GM23248 (cell line): ENCODE results near the gene ABHD2. TPM values are rescaled to one million over a fixed set of nuclear protein-coding genes. Genes with fewer than 3 reads are reported as not detected.

ENCODE experiments used
- DNase-seq: peaks from one replicate; pipeline ENCODE4 v3.0.0-alpha.2; 2015
- H2AFZ ChIP-seq: fragments of 200-600 bp; sonication (generic); 2 replicates; pipeline ENCODE4 v1.6.1; 2016; ENCODE audit warnings: antibody characterized with exemption
- H3F3A ChIP-seq: fragments of 200-600 bp; sonication (generic); 2 replicates; pipeline ENCODE4 v1.6.1; 2016; ENCODE audit warnings: mild to moderate bottlenecking, antibody characterized with exemption, mixed run types; ENCODE audit not compliant: insufficient read depth
- H3K27ac ChIP-seq: fragments of 200-600 bp; sonication (generic); 2 replicates; pipeline ENCODE4 v1.5.1; 2016; ENCODE audit warnings: mild to moderate bottlenecking
- H3K27me3 ChIP-seq: fragments of 200-600 bp; sonication (generic); replicated peaks from 2 replicates; pipeline ENCODE4 v1.6.1; 2016; ENCODE audit warnings: mild to moderate bottlenecking; ENCODE audit not compliant: insufficient read depth
- H3K36me3 ChIP-seq: fragments of 200-600 bp; sonication (generic); 2 replicates; pipeline ENCODE4 v1.6.1; 2016; ENCODE audit warnings: low read depth, mild to moderate bottlenecking
- H3K4me1 ChIP-seq: fragments of 200-600 bp; sonication (generic); 2 replicates; pipeline ENCODE4 v1.6.1; 2016; ENCODE audit warnings: mild to moderate bottlenecking; ENCODE audit not compliant: insufficient read depth
- H3K4me2 ChIP-seq: fragments of 200-600 bp; sonication (generic); one replicate; pipeline ENCODE4 v1.6.1; 2016; ENCODE audit warnings: mild to moderate bottlenecking; ENCODE audit not compliant: unreplicated experiment
- H3K4me3 ChIP-seq: fragments of 200-600 bp; sonication (generic); 2 replicates; pipeline ENCODE4 v1.5.1; 2016; ENCODE audit warnings: mild to moderate bottlenecking
- H3K79me2 ChIP-seq: fragments of 200-600 bp; sonication (generic); 2 replicates; pipeline ENCODE4 v1.6.1; 2016; ENCODE audit warnings: mild to moderate bottlenecking; ENCODE audit not compliant: insufficient read depth
- H3K9ac ChIP-seq: fragments of 200-600 bp; sonication (generic); 2 replicates; pipeline ENCODE4 v1.6.1; 2016; ENCODE audit warnings: mild to moderate bottlenecking
- H3K9me2 ChIP-seq: fragments of 200-600 bp; sonication (generic); 2 replicates; pipeline ENCODE4 v1.6.1; 2016; ENCODE audit warnings: mixed run types, mild to moderate bottlenecking, moderate library complexity; ENCODE audit not compliant: insufficient read depth
- H3K9me3 ChIP-seq: fragments of 200-600 bp; sonication (generic); one replicate; pipeline ENCODE4 v1.6.1; 2017; ENCODE audit warnings: low read depth
- H4K20me1 ChIP-seq: fragments of 200-600 bp; sonication (generic); 2 replicates; pipeline ENCODE4 v1.6.0; 2016; ENCODE audit not compliant: insufficient read depth
- EZH2 ChIP-seq: fragments of 200-600 bp; sonication (generic); IDR thresholded peaks from 2 replicates; pipeline ENCODE4 v1.6.1; 2018; ENCODE audit warnings: antibody characterized with exemption, mild to moderate bottlenecking; ENCODE audit not compliant: insufficient read depth, poor library complexity, severe bottlenecking
- EZH2phosphoT487 ChIP-seq: fragments of 200-600 bp; sonication (generic); IDR thresholded peaks from 2 replicates; pipeline ENCODE4 v1.6.1; 2018; ENCODE audit warnings: antibody characterized with exemption, moderate library complexity, mild to moderate bottlenecking, low read depth; ENCODE audit not compliant: insufficient read depth
- WGBS, 2 experiments: methylation state at CpG; one replicate each; pipeline ENCODE4 v1.1.6; 2015 to 2017; ENCODE audit warnings: low lambda C conversion rate in 2 of 2, low coverage in 1 of 2; ENCODE audit errors: missing lambda C conversion rate in 2 of 2; 5-methylcytosine and 5-hydroxymethylcytosine counted together
- in situ Hi-C: fragments of 300-500 bp; cut with MboI; formaldehyde crosslinking; loops from 2 replicates; pipeline ENCODE4 v1.15.0; 2020
- polyA plus RNA-seq: library from polyadenylated mRNA; unstranded; fragments of >200 nt; fragmentation: Nextera tagmentation; extraction: Ambion mirVana; gene quantifications from 2 replicates; pipeline ENCODE4 v1.2.1, GENCODE V29; 2016
- total RNA-seq: library from RNA; depleted of rRNA; stranded (reverse); fragments of >200 nt; shearing (Covaris generic); gene quantifications from 2 replicates; pipeline ENCODE4 v1.2.3, GENCODE V29; 2014

Gene ABHD2
- total and polyA plus RNA-seq, 2 experiments from 2014 or later, result 17.6 to 24.2 TPM

- Histone ChIP-seq H3K4me1 (peaks cover 7% of the 10 kb centered on the region), H3K27me3 (no peaks in the 10 kb centered on the region), H3K27ac (0 out of 2 replicates have a peak overlapping the region, but pooled peaks have one; percentile 12), H3K9me2 (no peaks in the 10 kb centered on the region), H3K36me3 (no peaks in the 10 kb centered on the region), H3K79me2 (peaks cover 36% of the 10 kb centered on the region), H2AFZ (peak overlapping the region; percentile 98), H4K20me1 (no peaks in the 10 kb centered on the region), H3K9me3 (no peaks in the 10 kb centered on the region), H3K9ac (peak overlapping the region; percentile 88), H3K4me2 (peak overlapping the region; percentile 96), H3K4me3 (peak overlapping the region; percentile 85), H3F3A (no peaks in the 10 kb centered on the region)
- WGBS, 2 experiments, result 37 to 40% methylated on average over 20 of the region's 20 CpGs
- DNase-seq, result peak; percentile 78
- in situ Hi-C loops, result no loop called here
- TF ChIP-seq EZH2phosphoT487, result no peak
- TF ChIP-seq EZH2, result no peak
Measured at GRCh38 chr15:89243046-89243690, 154.9 kb downstream of the ABHD2 start.

GRCh38 chr15:89243691-89244573 lies 155.7 kb downstream of the ABHD2 start, which contains the start of gene FANCI:
Gene FANCI, plus strand, starts transcription at chr15:89243979. Its CDS starts 3,669 bp downstream, at chr15:89247648.
- H3K4me2 ChIP-seq, result peak within 1 kb of the TSS; percentile 96
- no peaks in the 10 kb centered on the region for H3K9me2 ChIP-seq
- in situ Hi-C loops, result no loop called here
- H3K9ac ChIP-seq, result peak within 1 kb of the TSS; percentile 88
- H3K9me3 ChIP-seq, result no peaks in the 10 kb centered on the region
- peak within 1 kb of the TSS; percentile 85 for H3K4me3 ChIP-seq
- peaks cover 7% of the 10 kb centered on the region for H3K4me1 ChIP-seq
- peak within 1 kb of the TSS; percentile 98 for H2AFZ ChIP-seq
- no peaks in the 10 kb centered on the region for H3K36me3 ChIP-seq
- 1 to 2% methylated on average over 69 of the region's 69 CpGs for WGBS, 2 experiments
- H3K79me2 ChIP-seq, result peaks cover 36% of the 10 kb centered on the region
- peak within 1 kb of the TSS; percentile 12 for H3K27ac ChIP-seq
- TF ChIP-seq EZH2, result no peak
- TF ChIP-seq EZH2phosphoT487, result no peak
- H4K20me1 ChIP-seq, result no peaks in the 10 kb centered on the region
- H3K27me3 ChIP-seq, result no peaks in the 10 kb centered on the region
- DNase-seq, result peak; percentile 97
- H3F3A ChIP-seq, result no peaks in the 10 kb centered on the region

- H3K27me3 ChIP-seq, result no peaks in the 10 kb centered on the region
- H3K27ac ChIP-seq, result peak overlapping the region; percentile 12
- no peaks in the 10 kb centered on the region for H3K9me2 ChIP-seq
- H4K20me1 ChIP-seq, result no peaks in the 10 kb centered on the region
- H3K4me2 ChIP-seq, result peak overlapping the region; percentile 96
- H2AFZ ChIP-seq, result peak overlapping the region; percentile 98
- no peaks in the 10 kb centered on the region for H3K9me3 ChIP-seq
- no peak for DNase-seq
- peaks cover 7% of the 10 kb centered on the region for H3K4me1 ChIP-seq
- peak overlapping the region; percentile 88 for H3K9ac ChIP-seq
- H3K36me3 ChIP-seq, result no peaks in the 10 kb centered on the region
- H3K79me2 ChIP-seq, result peaks cover 36% of the 10 kb centered on the region
- 1% methylated on average over 6 of the region's 6 CpGs for WGBS, 2 experiments
- in situ Hi-C loops, result no loop called here
- no peak for TF ChIP-seq EZH2phosphoT487
- peak overlapping the region; percentile 85 for H3K4me3 ChIP-seq
- H3F3A ChIP-seq, result no peaks in the 10 kb centered on the region
Measured at GRCh38 chr15:89244574-89244903, 156.3 kb downstream of the ABHD2 start.

- DNase-seq, result no peak
- no peaks in the 10 kb centered on the region for H3K9me3 ChIP-seq
- H3F3A ChIP-seq, result no peaks in the 10 kb centered on the region
- in situ Hi-C loops, result no loop called here
- H3K4me1 ChIP-seq, result peaks cover 7% of the 10 kb centered on the region
- no peak overlapping the region for H2AFZ ChIP-seq
- H3K9me2 ChIP-seq, result no peaks in the 10 kb centered on the region
- WGBS, 2 experiments, result 83% methylated on average over 2 of the region's 2 CpGs
- no peaks in the 10 kb centered on the region for H4K20me1 ChIP-seq
- no peaks in the 10 kb centered on the region for H3K27me3 ChIP-seq
- H3K27ac ChIP-seq, result no peak overlapping the region
- H3K36me3 ChIP-seq, result peaks cover 3% of the 10 kb centered on the region; the same call in 1 of the 2 replicates
- TF ChIP-seq EZH2, result no peak
- no peak overlapping the region for H3K4me2 ChIP-seq
- H3K79me2 ChIP-seq, result peaks cover 36% of the 10 kb centered on the region
- no peak overlapping the region for H3K9ac ChIP-seq
- no peak overlapping the region for H3K4me3 ChIP-seq
Measured at GRCh38 chr15:89247446-89247845, 159.2 kb downstream of the ABHD2 start.
